Ishikawa (cell line): ENCODE results near the gene CDC16.

Source experiments
- CEBPB ChIP-seq: IDR thresholded peaks from 2 replicates; pipeline ENCODE4 v1.6.1; 2012
- CREB1 ChIP-seq: IDR thresholded peaks from 2 replicates; pipeline ENCODE4 v1.6.1; 2012; ENCODE audit warnings: low read depth
- EGR1 ChIP-seq: IDR thresholded peaks from 2 replicates; pipeline ENCODE4 v1.6.1; 2012
- EP300 ChIP-seq: IDR thresholded peaks from 2 replicates; pipeline ENCODE4 v1.6.1; 2012; ENCODE audit warnings: borderline replicate concordance
- FOXM1 ChIP-seq: IDR thresholded peaks from 2 replicates; pipeline ENCODE4 v1.6.1; 2012; ENCODE audit warnings: low read depth, borderline replicate concordance
- NFIC ChIP-seq: IDR thresholded peaks from 2 replicates; pipeline ENCODE4 v1.6.1; 2012
- RAD21 ChIP-seq: IDR thresholded peaks from 2 replicates; pipeline ENCODE4 v1.6.1; 2012; ENCODE audit warnings: low read depth
- TAF1 ChIP-seq: IDR thresholded peaks from 2 replicates; pipeline ENCODE4 v1.6.1; 2012; ENCODE audit warnings: low read depth, mild to moderate bottlenecking
- TCF12 ChIP-seq: IDR thresholded peaks from 2 replicates; pipeline ENCODE4 v1.6.1; 2012; ENCODE audit warnings: low read depth
- TEAD4 ChIP-seq: IDR thresholded peaks from 2 replicates; pipeline ENCODE4 v1.6.1; 2012
- YY1 ChIP-seq: IDR thresholded peaks from 2 replicates; pipeline ENCODE4 v1.6.1; 2012; ENCODE audit warnings: low read depth
- ZBTB7A ChIP-seq: IDR thresholded peaks from 2 replicates; pipeline ENCODE4 v1.6.1; 2012; ENCODE audit warnings: low read depth
- TF ChIP-seq, protein P1 (sequence below): IDR thresholded peaks from 2 replicates; pipeline ENCODE4 v1.6.1; 2012; ENCODE audit warnings: low read depth, mild to moderate bottlenecking
- TF ChIP-seq, protein P2 (sequence below): IDR thresholded peaks from 2 replicates; pipeline ENCODE4 v1.6.1; 2012
- TF ChIP-seq, protein P3 (sequence below): IDR thresholded peaks from 2 replicates; pipeline ENCODE4 v1.6.1; 2012

CDC16 gene

DNA sequence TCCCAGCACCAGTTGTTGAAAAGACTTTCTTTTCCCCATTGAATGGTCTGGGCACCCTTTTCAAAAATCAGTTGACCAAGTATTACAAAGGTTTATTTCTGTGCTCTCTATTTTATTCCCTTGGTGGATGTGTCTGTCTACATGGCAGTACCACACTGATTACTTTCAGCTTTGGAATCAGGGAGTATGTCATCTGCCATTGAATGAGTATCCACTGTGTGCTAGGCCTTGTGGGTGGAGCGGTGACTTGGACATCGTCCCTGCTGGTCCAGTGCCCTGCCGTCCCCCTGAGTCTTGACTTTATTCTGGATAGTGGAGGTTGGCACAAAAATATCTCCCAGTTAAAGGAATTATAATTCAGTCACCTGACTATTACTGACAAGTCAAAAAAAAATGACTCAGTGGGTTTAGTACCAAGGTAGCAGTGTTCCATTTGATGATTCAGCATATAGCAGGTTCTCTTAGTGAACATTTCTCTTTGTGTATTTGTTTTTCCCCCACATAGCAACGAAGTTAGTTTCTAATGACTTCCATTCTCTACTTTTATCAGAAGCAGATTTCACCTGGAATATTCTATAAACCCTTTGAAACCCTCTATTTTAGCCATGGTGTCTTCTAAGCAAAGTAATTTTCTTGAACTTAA, 50.6 kb downstream of the CDC16 start:
- TF ChIP-seq TAF1 (no peak), ZBTB7A (no peak), TCF12 (no peak), RAD21 (no peak), CREB1 (no peak), YY1 (no peak), EP300 (no peak), NFIC (no peak), CEBPB (no peak), TEAD4 (no peak), EGR1 (no peak), FOXM1 (no peak)
- TF ChIP-seq, protein P1, sequence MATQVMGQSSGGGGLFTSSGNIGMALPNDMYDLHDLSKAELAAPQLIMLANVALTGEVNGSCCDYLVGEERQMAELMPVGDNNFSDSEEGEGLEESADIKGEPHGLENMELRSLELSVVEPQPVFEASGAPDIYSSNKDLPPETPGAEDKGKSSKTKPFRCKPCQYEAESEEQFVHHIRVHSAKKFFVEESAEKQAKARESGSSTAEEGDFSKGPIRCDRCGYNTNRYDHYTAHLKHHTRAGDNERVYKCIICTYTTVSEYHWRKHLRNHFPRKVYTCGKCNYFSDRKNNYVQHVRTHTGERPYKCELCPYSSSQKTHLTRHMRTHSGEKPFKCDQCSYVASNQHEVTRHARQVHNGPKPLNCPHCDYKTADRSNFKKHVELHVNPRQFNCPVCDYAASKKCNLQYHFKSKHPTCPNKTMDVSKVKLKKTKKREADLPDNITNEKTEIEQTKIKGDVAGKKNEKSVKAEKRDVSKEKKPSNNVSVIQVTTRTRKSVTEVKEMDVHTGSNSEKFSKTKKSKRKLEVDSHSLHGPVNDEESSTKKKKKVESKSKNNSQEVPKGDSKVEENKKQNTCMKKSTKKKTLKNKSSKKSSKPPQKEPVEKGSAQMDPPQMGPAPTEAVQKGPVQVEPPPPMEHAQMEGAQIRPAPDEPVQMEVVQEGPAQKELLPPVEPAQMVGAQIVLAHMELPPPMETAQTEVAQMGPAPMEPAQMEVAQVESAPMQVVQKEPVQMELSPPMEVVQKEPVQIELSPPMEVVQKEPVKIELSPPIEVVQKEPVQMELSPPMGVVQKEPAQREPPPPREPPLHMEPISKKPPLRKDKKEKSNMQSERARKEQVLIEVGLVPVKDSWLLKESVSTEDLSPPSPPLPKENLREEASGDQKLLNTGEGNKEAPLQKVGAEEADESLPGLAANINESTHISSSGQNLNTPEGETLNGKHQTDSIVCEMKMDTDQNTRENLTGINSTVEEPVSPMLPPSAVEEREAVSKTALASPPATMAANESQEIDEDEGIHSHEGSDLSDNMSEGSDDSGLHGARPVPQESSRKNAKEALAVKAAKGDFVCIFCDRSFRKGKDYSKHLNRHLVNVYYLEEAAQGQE = no peak
- TF ChIP-seq, protein P2, sequence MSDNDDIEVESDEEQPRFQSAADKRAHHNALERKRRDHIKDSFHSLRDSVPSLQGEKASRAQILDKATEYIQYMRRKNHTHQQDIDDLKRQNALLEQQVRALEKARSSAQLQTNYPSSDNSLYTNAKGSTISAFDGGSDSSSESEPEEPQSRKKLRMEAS = no peak
- TF ChIP-seq, protein P3, sequence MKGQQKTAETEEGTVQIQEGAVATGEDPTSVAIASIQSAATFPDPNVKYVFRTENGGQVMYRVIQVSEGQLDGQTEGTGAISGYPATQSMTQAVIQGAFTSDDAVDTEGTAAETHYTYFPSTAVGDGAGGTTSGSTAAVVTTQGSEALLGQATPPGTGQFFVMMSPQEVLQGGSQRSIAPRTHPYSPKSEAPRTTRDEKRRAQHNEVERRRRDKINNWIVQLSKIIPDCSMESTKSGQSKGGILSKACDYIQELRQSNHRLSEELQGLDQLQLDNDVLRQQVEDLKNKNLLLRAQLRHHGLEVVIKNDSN = no peak

DNA sequence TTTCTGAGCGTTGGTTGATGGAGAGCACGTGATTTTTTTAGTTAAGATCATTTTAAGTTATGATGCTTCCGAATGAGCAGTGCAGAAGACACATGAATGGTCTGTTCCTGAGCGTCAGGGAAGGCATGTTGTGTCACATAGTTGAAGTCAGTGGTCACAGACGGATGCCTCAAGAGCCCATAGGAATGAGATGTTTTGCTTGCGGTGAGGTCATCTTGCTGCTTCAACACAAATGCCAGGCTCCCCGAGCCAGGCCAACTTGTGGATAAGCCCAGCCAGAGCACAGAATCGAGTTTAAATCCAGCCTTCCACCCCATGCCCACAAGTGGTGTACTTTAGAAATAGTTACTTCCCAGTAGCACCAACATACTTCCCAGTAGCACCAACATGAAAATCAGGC, 52.1 kb downstream of the CDC16 start:
- TF ChIP-seq EGR1 (no peak), TAF1 (no peak), EP300 (no peak), YY1 (no peak), TEAD4 (no peak), TCF12 (no peak)

DNA sequence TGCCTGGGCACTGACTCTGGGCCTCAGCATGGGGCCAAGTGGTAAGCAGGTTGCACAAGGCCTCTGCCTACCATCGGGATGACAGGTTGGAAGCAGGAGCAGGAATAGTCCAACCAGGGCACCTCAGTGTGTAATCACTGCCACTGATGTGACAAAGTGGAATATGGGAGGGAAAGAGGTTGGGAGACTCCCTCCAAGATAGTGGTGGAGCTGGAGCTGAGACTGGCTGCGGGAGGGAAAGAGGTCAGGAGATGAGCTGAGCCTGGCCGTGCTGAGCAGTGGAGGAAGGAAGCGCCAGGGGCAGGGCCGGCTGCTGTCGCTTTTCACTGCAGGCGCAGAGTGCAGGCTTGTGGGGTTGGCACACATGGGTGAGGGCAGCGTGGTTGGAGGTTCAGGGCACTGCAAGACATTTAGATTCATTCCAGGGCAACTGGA, 53.5 kb downstream of the CDC16 start:
- no peak for TF ChIP-seq TCF12

DNA sequence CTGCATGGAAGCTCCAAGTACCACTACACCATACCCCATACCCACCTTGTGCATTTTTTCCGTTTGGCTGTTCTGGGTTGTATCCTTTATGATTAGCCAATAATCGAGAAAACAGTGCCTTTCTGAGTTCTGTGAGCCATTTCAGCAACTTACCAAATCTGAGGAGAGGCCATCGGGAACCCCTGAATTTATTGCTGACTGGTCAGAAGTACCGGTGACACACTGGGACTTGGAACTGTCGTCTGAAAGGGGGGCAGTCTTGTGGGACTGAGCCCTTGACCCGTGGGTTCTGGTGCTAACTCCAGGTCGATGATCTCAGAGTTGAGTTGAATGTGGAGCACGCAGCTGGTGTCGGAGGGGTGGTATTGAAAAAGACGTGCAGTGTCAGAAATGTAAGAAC, 61.8 kb downstream of the CDC16 start:
- TF ChIP-seq, protein P3 = no peak
- no peak for TF ChIP-seq FOXM1
- no peak for TF ChIP-seq YY1
- TF ChIP-seq EP300 = no peak
- no peak for TF ChIP-seq EGR1
- TF ChIP-seq NFIC = no peak
- TF ChIP-seq, protein P1 = no peak
- no peak for TF ChIP-seq CREB1

DNA sequence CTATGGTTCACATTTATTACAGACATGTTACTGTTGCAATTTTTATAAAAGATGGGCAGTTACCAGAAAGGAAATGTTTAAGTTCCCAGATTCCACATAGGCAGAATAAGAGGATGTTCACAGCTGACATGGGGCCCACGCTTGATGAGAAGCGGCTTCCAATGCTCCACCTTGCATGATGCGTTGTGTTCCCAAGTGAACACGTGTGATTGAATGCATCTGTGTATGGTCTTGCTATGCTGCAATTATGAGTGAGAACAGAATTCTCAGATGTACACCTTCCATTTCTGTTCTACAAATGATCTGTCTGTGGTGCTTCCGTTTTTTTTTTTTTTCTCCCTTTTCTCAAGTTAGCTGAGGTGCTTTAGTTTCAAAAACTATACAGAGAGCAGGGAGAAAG, 62.2 kb downstream of the CDC16 start:
- no peak for TF ChIP-seq YY1
- TF ChIP-seq, protein P2 = no peak
- no peak for TF ChIP-seq ZBTB7A
- TF ChIP-seq, protein P1 = no peak
- TF ChIP-seq NFIC = no peak
